Activated CD8-positive, alpha-beta T cell treated with anti-CD3 and anti-CD28 coated beads, Interleukin-2, amount 10 ng/mL, durations not matched to agents 7 days and 5 days (primary cell): ENCODE measurements around the gene CRBN. TPM values are rescaled to one million over a fixed set of nuclear protein-coding genes. Genes with fewer than 3 reads are reported as not detected.
A peak's percentile ranks its signal among the peaks of the same experiment; 100 is the strongest.

Experiments used
- ATAC-seq: fragments of 150-1000 bp; cut with Tn5 transposase; one replicate; pipeline ENCODE4 v1.10.0; 2021; ENCODE audit warnings: moderate library complexity
- CTCF ChIA-PET: fragments of 350-600 bp; sonication (Branson Sonifier 250); formaldehyde crosslinking; loops from one replicate; lab custom pipeline; 2021; ENCODE audit warnings: antibody characterized with exemption; lab: Charles Lee
- POLR2A ChIA-PET: fragments of 350-600 bp; sonication (Branson Sonifier 250); formaldehyde crosslinking; loops from one replicate; lab custom pipeline; 2021; ENCODE audit warnings: antibody characterized with exemption; lab: Charles Lee
- DNase-seq: peaks from one replicate; pipeline ENCODE4 v3.0.0-alpha.2; 2020
- H3K27ac Mint-ChIP-seq: one replicate; pipeline ENCODE4 v1.8.0; 2021; ENCODE audit warnings: mild to moderate bottlenecking, mixed read lengths
- H3K27me3 Mint-ChIP-seq: one replicate; pipeline ENCODE4 v1.8.0; 2021; ENCODE audit warnings: low read depth, mixed read lengths
- H3K36me3 Mint-ChIP-seq: one replicate; pipeline ENCODE4 v1.8.0; 2021; ENCODE audit warnings: low read depth, mixed read lengths
- H3K4me1 Mint-ChIP-seq: one replicate; pipeline ENCODE4 v1.8.0; 2021; ENCODE audit warnings: low read depth, mixed read lengths
- H3K4me3 Mint-ChIP-seq: one replicate; pipeline ENCODE4 v1.8.0; 2021; ENCODE audit warnings: mild to moderate bottlenecking, mixed read lengths
- H3K9me3 Mint-ChIP-seq: one replicate; pipeline ENCODE4 v1.8.0; 2022; ENCODE audit warnings: mixed read lengths; ENCODE audit not compliant: insufficient read depth
- total RNA-seq, 2 experiments: library from RNA; stranded (reverse); gene quantifications; one replicate each; pipeline ENCODE4 v1.2.3, GENCODE V29; 2021

The CRBN gene
- total RNA-seq, 2 experiments from 2014 or later = 52.0 to 56.7 TPM

- CTCF ChIA-PET = interaction anchor here (0.8 to 1.7 kb wide), 2 partner anchors 25 to 38 kb away, joined by 3 to 4 read pairs; no protein-coding TSS in a partner anchor
- Mint-ChIP-seq H3K27me3 (no peaks in the 10 kb centered on the region), H3K4me3 (no peak overlapping the region), H3K9me3 (no peaks in the 10 kb centered on the region), H3K27ac (peak overlapping the region; percentile 48), H3K36me3 (peaks cover 57% of the 10 kb centered on the region), H3K4me1 (peaks cover 14% of the 10 kb centered on the region)
- POLR2A ChIA-PET = interaction anchor here (0.6 kb wide), 1 partner anchor 37 kb away, joined by 3 read pairs; no protein-coding TSS in a partner anchor
- no peak for DNase-seq
- ATAC-seq = no peak
Observed at GRCh38 chr3:3134750-3135448, 44.6 kb downstream of the CRBN start.

GRCh38 chr3:3133500-3133899, 46.0 kb downstream of the CRBN start:
- no peak overlapping the region for H3K4me3 Mint-ChIP-seq
- no peaks in the 10 kb centered on the region for H3K9me3 Mint-ChIP-seq
- DNase-seq (no peak), ATAC-seq (no peak)
- H3K36me3 Mint-ChIP-seq = peaks cover 56% of the 10 kb centered on the region
- CTCF ChIA-PET = interaction anchor here (1.1 to 1.7 kb wide), 2 partner anchors 13 to 26 kb away, joined by 3 to 4 read pairs; no protein-coding TSS in a partner anchor
- H3K4me1 Mint-ChIP-seq = peaks cover 21% of the 10 kb centered on the region
- no peak overlapping the region for H3K27ac Mint-ChIP-seq
- no peaks in the 10 kb centered on the region for H3K27me3 Mint-ChIP-seq
- POLR2A ChIA-PET = interaction anchor here (0.7 to 1.2 kb wide), 2 partner anchors 21 to 40 kb away, joined by 4 to 5 read pairs; no protein-coding TSS in a partner anchor

GRCh38 chr3:3129579-3129978, 49.9 kb downstream of the CRBN start:
- POLR2A ChIA-PET = interaction anchor here (0.5 kb wide), 1 partner anchor 362 kb away, joined by 4 read pairs; no protein-coding TSS in a partner anchor
- Mint-ChIP-seq H3K4me1 (peaks cover 34% of the 10 kb centered on the region), H3K9me3 (no peaks in the 10 kb centered on the region), H3K27me3 (no peaks in the 10 kb centered on the region), H3K36me3 (peaks cover 48% of the 10 kb centered on the region), H3K27ac (no peak overlapping the region), H3K4me3 (no peak overlapping the region)
- no peak for ATAC-seq
- DNase-seq = no peak
- CTCF ChIA-PET = interaction anchor here (0.8 to 1.1 kb wide), 3 partner anchors 41 to 44 kb away, joined by 3 to 6 read pairs (median 4); no protein-coding TSS in a partner anchor

GRCh38 chr3:3127432-3128010, 52.0 kb downstream of the CRBN start:
- peaks cover 31% of the 10 kb centered on the region for H3K4me1 Mint-ChIP-seq
- no peaks in the 10 kb centered on the region for H3K9me3 Mint-ChIP-seq
- peak; percentile 55 for DNase-seq
- peak overlapping the region; percentile 96 for H3K4me3 Mint-ChIP-seq
- ChIA-PET POLR2A (interaction anchor here (1.0 to 1.1 kb wide), 2 partner anchors 20 to 42 kb away, joined by 3 to 4 read pairs; no protein-coding TSS in a partner anchor), CTCF (no interaction called here)
- H3K27ac Mint-ChIP-seq = peak overlapping the region; percentile 96
- no peak for ATAC-seq
- no peaks in the 10 kb centered on the region for H3K27me3 Mint-ChIP-seq
- H3K36me3 Mint-ChIP-seq = peaks cover 35% of the 10 kb centered on the region

GRCh38 chr3:3126477-3127431, 52.7 kb downstream of the CRBN start, which contains the start of gene TRNT1:
Gene TRNT1, plus strand, starts transcription at chr3:3126940. Its CDS starts 2,101 bp downstream, at chr3:3129041.
- Mint-ChIP-seq H3K4me1 (peaks cover 31% of the 10 kb centered on the region), H3K27ac (peak within 1 kb of the TSS; percentile 96), H3K36me3 (peaks cover 35% of the 10 kb centered on the region), H3K9me3 (no peaks in the 10 kb centered on the region), H3K27me3 (no peaks in the 10 kb centered on the region), H3K4me3 (peak within 1 kb of the TSS; percentile 96)
- ATAC-seq (peak; percentile 94), DNase-seq (peak; percentile 95)
- POLR2A ChIA-PET = interaction anchor here (0.6 to 1.1 kb wide), 5 partner anchors 20 to 1367 kb away, joined by 3 to 4 read pairs (median 3); no protein-coding TSS in a partner anchor
- CTCF ChIA-PET = no interaction called here

GRCh38 chr3:3125977-3126376, 53.5 kb downstream of the CRBN start:
- H3K27me3 Mint-ChIP-seq = peaks cover 2% of the 10 kb centered on the region
- H3K4me3 Mint-ChIP-seq = peak overlapping the region; percentile 96
- H3K4me1 Mint-ChIP-seq = peaks cover 31% of the 10 kb centered on the region
- peak overlapping the region; percentile 96 for H3K27ac Mint-ChIP-seq
- no peak for ATAC-seq
- H3K9me3 Mint-ChIP-seq = no peaks in the 10 kb centered on the region
- no peak for DNase-seq
- peaks cover 31% of the 10 kb centered on the region for H3K36me3 Mint-ChIP-seq
- ChIA-PET CTCF (no interaction called here), POLR2A (interaction anchor here (0.6 to 0.7 kb wide), 3 partner anchors 19 to 1368 kb away, joined by 3 read pairs; no protein-coding TSS in a partner anchor)

- Mint-ChIP-seq H3K4me1 (peaks cover 8% of the 10 kb centered on the region), H3K4me3 (no peak overlapping the region), H3K36me3 (no peaks in the 10 kb centered on the region), H3K27ac (no peak overlapping the region), H3K9me3 (no peaks in the 10 kb centered on the region), H3K27me3 (peaks cover 10% of the 10 kb centered on the region)
- peak; percentile 15 for ATAC-seq
- ChIA-PET POLR2A (no interaction called here), CTCF (no interaction called here)
- no peak for DNase-seq
Observed at GRCh38 chr3:3119393-3119851, 60.1 kb downstream of the CRBN start.

GRCh38 chr3:3117651-3118050, 61.8 kb downstream of the CRBN start:
- peaks cover 8% of the 10 kb centered on the region for H3K4me1 Mint-ChIP-seq
- H3K4me3 Mint-ChIP-seq = no peak overlapping the region
- H3K9me3 Mint-ChIP-seq = no peaks in the 10 kb centered on the region
- ATAC-seq = no peak
- H3K27me3 Mint-ChIP-seq = peaks cover 10% of the 10 kb centered on the region
- no peak for DNase-seq
- no peaks in the 10 kb centered on the region for H3K36me3 Mint-ChIP-seq
- ChIA-PET CTCF (no interaction called here), POLR2A (no interaction called here)
- no peak overlapping the region for H3K27ac Mint-ChIP-seq

GRCh38 chr3:3113042-3113709, 66.3 kb downstream of the CRBN start:
- H3K4me1 Mint-ChIP-seq = no peaks in the 10 kb centered on the region
- no peak for ATAC-seq
- H3K36me3 Mint-ChIP-seq = no peaks in the 10 kb centered on the region
- CTCF ChIA-PET = no interaction called here
- no peaks in the 10 kb centered on the region for H3K9me3 Mint-ChIP-seq
- POLR2A ChIA-PET = no interaction called here
- no peak for DNase-seq
- H3K27ac Mint-ChIP-seq = no peak overlapping the region
- no peak overlapping the region for H3K4me3 Mint-ChIP-seq
- H3K27me3 Mint-ChIP-seq = peaks cover 10% of the 10 kb centered on the region

- ChIA-PET POLR2A (no interaction called here), CTCF (no interaction called here)
- H3K4me1 Mint-ChIP-seq = no peaks in the 10 kb centered on the region
- ATAC-seq (no peak), DNase-seq (no peak)
- H3K9me3 Mint-ChIP-seq = no peaks in the 10 kb centered on the region
- H3K36me3 Mint-ChIP-seq = no peaks in the 10 kb centered on the region
- H3K27me3 Mint-ChIP-seq = peaks cover 15% of the 10 kb centered on the region
- no peak overlapping the region for H3K27ac Mint-ChIP-seq
- no peak overlapping the region for H3K4me3 Mint-ChIP-seq
Observed at GRCh38 chr3:3110749-3111361, 68.6 kb downstream of the CRBN start.
